GM18868 (cell line): Measurements from ENCODE around the gene NHERF1.

Source experiments
- ATAC-seq: cut with Tn5 transposase; IDR thresholded peaks from one replicate; pipeline ENCODE4 v1.9.1; 2021; ENCODE audit warnings: mild to moderate bottlenecking, moderate library complexity; ENCODE audit not compliant: unreplicated experiment

Gene NHERF1

GRCh38 chr17:74807441-74807840 lies 59.0 kb downstream of the NHERF1 start:
- no peak for ATAC-seq

- no peak for ATAC-seq
These were observed 59.5 kb downstream of the NHERF1 start for GRCh38 chr17:74807925-74808324.

- ATAC-seq, result no peak
These were observed 60.4 kb downstream of the NHERF1 start for GRCh38 chr17:74808714-74809430.

GRCh38 chr17:74810699-74811485 lies 62.5 kb downstream of the NHERF1 start:
- no peak for ATAC-seq

- no peak for ATAC-seq
These were observed 63.9 kb downstream of the NHERF1 start for GRCh38 chr17:74812109-74813009.

GRCh38 chr17:74814453-74814852 lies 66.0 kb downstream of the NHERF1 start:
- ATAC-seq, result no peak

GRCh38 chr17:74815067-74815466 lies 66.6 kb downstream of the NHERF1 start:
- ATAC-seq, result no peak

GRCh38 chr17:74815550-74816370 lies 67.3 kb downstream of the NHERF1 start:
- ATAC-seq, result no peak

- no peak for ATAC-seq
These were observed 68.6 kb downstream of the NHERF1 start for GRCh38 chr17:74816905-74817620.

- no peak for ATAC-seq
These were observed 70.0 kb downstream of the NHERF1 start for GRCh38 chr17:74818291-74818938.
